Muscle of leg (tissue), 16 donors: Measurements from ENCODE around the gene NOL11. TPM values are rescaled to one million over a fixed set of nuclear protein-coding genes. Genes with fewer than 3 reads are reported as not detected.

Experiments
- DNase-seq: peaks from one replicate; pipeline ENCODE4 v3.0.0; 2013
- H3K27ac ChIP-seq: one replicate; pipeline ENCODE4 v1.5.1; 2013; ENCODE audit warnings: mild to moderate bottlenecking, low read length, control low read depth
- H3K27me3 ChIP-seq: one replicate; pipeline ENCODE4 v1.6.1; 2013; ENCODE audit warnings: low read length; ENCODE audit not compliant: control insufficient read depth, insufficient read depth
- H3K36me3 ChIP-seq: one replicate; pipeline ENCODE4 v1.6.1; 2013; ENCODE audit warnings: low read length; ENCODE audit not compliant: control insufficient read depth, insufficient read depth
- H3K4me1 ChIP-seq: one replicate; pipeline ENCODE4 v1.6.1; 2013; ENCODE audit warnings: low read length; ENCODE audit not compliant: control insufficient read depth, insufficient read depth
- H3K4me3 ChIP-seq: one replicate; pipeline ENCODE4 v1.5.1; 2013; ENCODE audit warnings: low read length, control low read depth
- H3K9me3 ChIP-seq: replicated peaks from 2 replicates; pipeline ENCODE4 v1.6.1; 2013; ENCODE audit warnings: low read depth, low read length; ENCODE audit not compliant: control insufficient read depth
- WGBS: methylation state at CpG from one replicate; pipeline ENCODE4 v1.1.5; 2013; ENCODE audit warnings: missing lambda C conversion rate; ENCODE audit not compliant: insufficient coverage; 5-methylcytosine and 5-hydroxymethylcytosine counted together
- long read RNA-seq, 11 donors: transcript quantifications; one replicate each; lab custom pipeline, GENCODE V29; 2026
- polyA plus RNA-seq, 8 donors: library from polyadenylated mRNA; unstranded; fragments of 120-200 nt; gene quantifications; one replicate each; pipeline versions ENCODE4 v1.2.1 to v1.2.3, GENCODE V29; 2013; ENCODE audit warnings: inconsistent platforms in 1 of 8, low replicate concordance in 1 of 8; ENCODE audit not compliant: insufficient read length in 8 of 8, insufficient read depth in 1 of 8
- total RNA-seq: library from RNA; stranded (reverse); fragments of 120-200 nt; gene quantifications from one replicate; pipeline ENCODE4 v1.2.4, GENCODE V29; 2013

The NOL11 gene
- 59.3 TPM for total RNA-seq
- 10 to 100 TPM; 47.7 to 68.4 (median 60.6) TPM for polyA plus RNA-seq
- long read RNA-seq, donor 1, partial matches to known transcripts, result 0 of 2 reads
- long read RNA-seq, donor 1, other reads (novel, unspliced or antisense), result 0 of 2 reads
- long read RNA-seq, donor 2, partial matches to known transcripts, result 0 of 1 reads
- long read RNA-seq, donor 2, other reads (novel, unspliced or antisense), result 0 of 1 reads
- long read RNA-seq, donor 3, transcript NOL11-201 (18 exons, 2,947 nt), result major isoform, 13 of 17 reads
- long read RNA-seq, donor 3, partial matches to known transcripts, result 0 of 17 reads
- long read RNA-seq, donor 3, other reads (novel, unspliced or antisense), result 0 of 17 reads
- long read RNA-seq, donor 4, transcript NOL11-201 (18 exons, 2,947 nt), result major isoform, 6 of 12 reads
- long read RNA-seq, donor 4, partial matches to known transcripts, result 6 of 12 reads
- long read RNA-seq, donor 4, other reads (novel, unspliced or antisense), result 0 of 12 reads
- long read RNA-seq, donor 5, transcript NOL11-201 (18 exons, 2,947 nt), result major isoform, 13 of 39 reads
- long read RNA-seq, donor 5, partial matches to known transcripts, result 24 of 39 reads
- long read RNA-seq, donor 5, other reads (novel, unspliced or antisense), result 0 of 39 reads
- long read RNA-seq, donor 6, transcript NOL11-201 (18 exons, 2,947 nt), result major isoform, 11 of 22 reads
- long read RNA-seq, donor 6, partial matches to known transcripts, result 7 of 22 reads
- long read RNA-seq, donor 6, other reads (novel, unspliced or antisense), result 0 of 22 reads
- long read RNA-seq, donor 7, transcript NOL11-201 (18 exons, 2,947 nt), result major isoform, 5 of 6 reads
- long read RNA-seq, donor 7, partial matches to known transcripts, result 0 of 6 reads
- long read RNA-seq, donor 7, other reads (novel, unspliced or antisense), result 0 of 6 reads
- long read RNA-seq, donor 8, transcript NOL11-201 (18 exons, 2,947 nt), result major isoform, 5 of 5 reads
- long read RNA-seq, donor 8, partial matches to known transcripts, result 0 of 5 reads
- long read RNA-seq, donor 8, other reads (novel, unspliced or antisense), result 0 of 5 reads
- long read RNA-seq, donor 9, partial matches to known transcripts, result 0 of 3 reads
- long read RNA-seq, donor 9, other reads (novel, unspliced or antisense), result 0 of 3 reads
- long read RNA-seq, donor 10, transcript NOL11-201 (18 exons, 2,947 nt), result major isoform, 9 of 25 reads
- long read RNA-seq, donor 10, partial matches to known transcripts, result 13 of 25 reads
- long read RNA-seq, donor 10, other reads (novel, unspliced or antisense), result 0 of 25 reads
- long read RNA-seq, donor 11, transcript NOL11-201 (18 exons, 2,947 nt), result major isoform, 5 of 8 reads
- long read RNA-seq, donor 11, partial matches to known transcripts, result 0 of 8 reads
- long read RNA-seq, donor 11, other reads (novel, unspliced or antisense), result 0 of 8 reads

DNA sequence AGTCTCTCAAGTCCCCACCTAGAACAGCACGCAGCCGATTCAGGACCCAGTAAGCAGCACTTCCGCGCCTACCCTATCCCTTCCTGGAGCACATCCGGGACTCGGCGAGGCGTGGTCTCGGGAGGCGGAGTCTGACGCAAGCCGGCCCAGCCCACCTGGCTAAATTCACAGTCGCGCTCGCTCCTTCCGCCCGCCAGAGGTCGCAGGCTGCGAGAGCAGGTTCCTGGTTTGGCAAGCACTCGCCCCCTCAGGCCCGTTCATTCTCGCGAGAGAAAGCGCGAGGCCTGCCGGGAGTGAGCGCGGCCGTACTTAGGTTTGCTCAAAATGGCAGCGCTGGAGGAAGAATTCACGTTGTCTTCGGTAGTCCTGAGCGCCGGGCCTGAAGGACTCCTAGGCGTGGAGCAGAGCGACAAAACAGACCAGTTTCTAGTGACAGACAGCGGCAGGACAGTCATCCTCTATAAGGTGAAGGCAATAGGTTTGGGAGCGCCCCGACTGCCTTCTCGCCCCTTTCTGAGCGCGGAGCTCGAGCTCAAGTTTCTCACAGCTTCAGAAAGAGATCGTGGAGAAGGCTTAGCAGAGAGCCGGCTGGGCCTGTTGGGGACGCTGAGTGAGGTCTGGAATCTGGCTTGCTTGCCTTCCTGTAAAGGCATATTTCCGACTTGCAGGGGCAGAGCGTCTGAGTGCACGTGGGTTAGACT lies at the start of gene NOL11:
Gene NOL11 (plus strand): TSS at position 313 of the 701 bp plus-strand sequence. CDS start 12 bp downstream, at position 325.
- H3K27me3 ChIP-seq, result no peaks in the 10 kb centered on the region
- DNase-seq, result peak; percentile 99
- H3K36me3 ChIP-seq, result peaks cover 12% of the 10 kb centered on the region
- peaks cover 2% of the 10 kb centered on the region for H3K9me3 ChIP-seq
- H3K4me1 ChIP-seq, result peaks cover 12% of the 10 kb centered on the region
- peak within 1 kb of the TSS; percentile 97 for H3K4me3 ChIP-seq
- WGBS, result under 1% methylated on average over 49 of the region's 49 CpGs
- peak within 1 kb of the TSS; percentile 97 for H3K27ac ChIP-seq

DNA sequence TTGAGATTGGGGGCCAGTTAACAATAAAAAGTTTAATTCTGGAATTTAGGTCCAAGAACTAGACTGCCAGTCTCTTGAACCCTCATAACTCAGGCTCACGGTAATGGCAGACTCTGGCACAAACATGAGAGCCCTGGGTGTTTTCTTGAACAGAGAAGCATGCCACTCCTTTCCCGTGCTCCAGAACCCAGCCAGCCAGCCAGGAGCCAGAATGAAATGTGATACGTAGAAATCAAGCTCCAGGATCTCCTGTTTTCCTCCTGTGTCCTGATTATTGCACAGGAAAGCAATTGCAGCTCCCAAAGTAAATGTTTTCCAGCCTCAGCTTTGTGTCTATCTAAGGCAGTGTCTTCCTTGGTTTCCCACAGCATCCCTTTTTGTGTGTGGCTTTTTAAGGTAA lies 46.2 kb upstream of the NOL11 start:
- no peak for DNase-seq
- H3K4me3 ChIP-seq, result no peak overlapping the region
- peaks cover 3% of the 10 kb centered on the region for H3K9me3 ChIP-seq
- no peaks in the 10 kb centered on the region for H3K27me3 ChIP-seq
- WGBS, result 18% methylated on average over 2 of the region's 3 CpGs
- no peak overlapping the region for H3K27ac ChIP-seq
- peaks cover 6% of the 10 kb centered on the region for H3K36me3 ChIP-seq
- H3K4me1 ChIP-seq, result no peaks in the 10 kb centered on the region

DNA sequence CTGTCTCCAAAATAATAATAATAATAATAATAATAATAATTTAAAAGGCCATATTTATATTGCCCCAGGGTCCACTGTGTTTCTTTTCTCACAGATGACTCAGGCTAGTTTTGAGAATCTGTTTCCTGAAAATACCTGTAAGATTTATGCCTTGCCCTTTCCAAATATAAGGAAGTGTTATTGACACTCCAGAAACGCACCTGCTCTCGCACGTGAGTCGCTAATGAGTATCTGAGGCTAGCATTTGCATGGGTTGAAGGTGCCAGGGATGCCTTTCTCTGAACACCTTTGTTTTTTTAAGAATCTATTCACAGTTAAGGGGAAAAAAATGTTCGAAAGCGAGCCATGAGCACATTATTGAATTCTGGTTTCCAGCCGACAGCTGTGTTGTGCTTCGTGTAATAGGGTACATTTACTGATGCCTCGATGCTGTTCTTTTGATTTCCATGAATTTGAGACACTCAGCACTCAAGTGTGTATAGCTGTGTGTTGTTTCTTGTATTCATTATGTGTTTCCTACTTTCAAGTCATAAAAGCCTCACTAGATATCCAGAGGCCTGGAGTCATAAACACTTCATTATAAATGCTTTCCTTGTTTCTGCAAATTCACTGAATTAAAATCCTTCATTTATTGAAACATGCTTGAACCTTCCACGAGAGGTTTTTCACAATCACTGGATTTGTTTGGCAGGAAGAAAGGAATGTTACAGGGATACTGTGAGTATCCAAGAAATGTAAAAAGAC lies 45.0 kb upstream of the NOL11 start:
- no peak for DNase-seq
- H3K36me3 ChIP-seq, result peaks cover 6% of the 10 kb centered on the region
- peaks cover 3% of the 10 kb centered on the region for H3K9me3 ChIP-seq
- H3K27me3 ChIP-seq, result no peaks in the 10 kb centered on the region
- WGBS, result no CpG with 5 or more reads among the region's 10 CpGs
- no peak overlapping the region for H3K4me3 ChIP-seq
- H3K4me1 ChIP-seq, result no peaks in the 10 kb centered on the region
- H3K27ac ChIP-seq, result no peak overlapping the region

GRCh38 chr17:67675481-67675880 lies 42.3 kb upstream of the NOL11 start:
- Histone ChIP-seq H3K36me3 (peaks cover 3% of the 10 kb centered on the region), H3K4me1 (no peaks in the 10 kb centered on the region), H3K27ac (no peak overlapping the region), H3K4me3 (no peak overlapping the region), H3K9me3 (no peaks in the 10 kb centered on the region), H3K27me3 (no peaks in the 10 kb centered on the region)
- no peak for DNase-seq
- no CpG with 5 or more reads among the region's 4 CpGs for WGBS

- Histone ChIP-seq H3K27me3 (no peaks in the 10 kb centered on the region), H3K36me3 (peaks cover 3% of the 10 kb centered on the region), H3K27ac (no peak overlapping the region), H3K9me3 (no peaks in the 10 kb centered on the region), H3K4me1 (no peaks in the 10 kb centered on the region), H3K4me3 (no peak overlapping the region)
- DNase-seq, result no peak
- no CpG with 5 or more reads among the region's 4 CpGs for WGBS
These were observed 41.4 kb upstream of the NOL11 start for GRCh38 chr17:67676305-67676704.

- H3K4me1 ChIP-seq, result no peaks in the 10 kb centered on the region
These were observed 39.3 kb upstream of the NOL11 start for GRCh38 chr17:67678414-67678813.

DNA sequence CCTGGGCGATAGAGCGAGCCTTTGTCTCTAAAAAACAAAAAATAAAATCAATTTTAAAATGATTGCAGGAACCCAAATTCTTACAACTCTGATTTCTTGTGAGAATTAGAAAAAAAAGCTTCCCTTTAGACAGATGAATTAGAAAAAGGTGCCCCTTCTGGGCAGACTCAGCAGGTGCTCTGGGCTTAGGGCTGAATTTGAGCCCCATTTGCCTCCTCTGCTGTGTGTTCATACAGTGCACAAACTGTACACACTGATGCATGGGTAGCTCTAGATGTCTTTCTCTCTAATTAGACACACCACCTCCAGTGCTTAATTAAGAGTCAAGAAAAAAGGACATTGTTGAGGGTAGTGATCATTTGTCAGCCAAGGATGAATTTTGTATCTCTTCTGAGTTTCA lies 38.5 kb upstream of the NOL11 start:
- no peaks in the 10 kb centered on the region for H3K4me1 ChIP-seq
- no peaks in the 10 kb centered on the region for H3K36me3 ChIP-seq
- no peaks in the 10 kb centered on the region for H3K27me3 ChIP-seq
- H3K9me3 ChIP-seq, result no peaks in the 10 kb centered on the region
- DNase-seq, result no peak
- no peak overlapping the region for H3K27ac ChIP-seq
- H3K4me3 ChIP-seq, result no peak overlapping the region
- WGBS, result no CpG with 5 or more reads among the region's 2 CpGs

More at GRCh38 chr17:67678414-67678813, 39.3 kb upstream of the NOL11 start:
- Histone ChIP-seq H3K36me3 (no peaks in the 10 kb centered on the region), H3K9me3 (no peaks in the 10 kb centered on the region), H3K27me3 (no peaks in the 10 kb centered on the region), H3K4me3 (no peak overlapping the region), H3K27ac (no peak overlapping the region)
- DNase-seq, result no peak
- WGBS, result 100% methylated on average over 2 of the region's 2 CpGs

DNA sequence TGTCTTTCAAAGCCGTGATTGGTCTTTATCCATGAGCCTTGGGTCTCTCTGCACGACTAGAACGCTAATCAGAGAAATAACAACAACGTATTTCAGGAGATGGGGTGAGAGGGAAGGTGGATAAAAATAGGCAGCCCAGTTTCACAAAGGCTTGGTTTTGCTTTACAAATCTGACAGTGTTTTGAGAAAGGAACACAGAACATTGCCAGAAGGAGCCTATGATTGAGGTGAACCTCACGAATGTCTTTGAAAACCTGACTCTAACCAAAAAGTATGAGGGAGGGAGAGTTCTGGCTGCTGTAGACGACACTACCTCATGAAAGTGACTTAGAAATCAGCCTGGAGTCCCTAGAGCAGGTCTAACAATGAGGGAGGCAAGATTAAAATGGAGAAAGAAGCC lies 38.0 kb upstream of the NOL11 start:
- no peaks in the 10 kb centered on the region for H3K4me1 ChIP-seq
- H3K27ac ChIP-seq, result no peak overlapping the region
- 90% methylated on average over 6 of the region's 6 CpGs for WGBS
- no peaks in the 10 kb centered on the region for H3K27me3 ChIP-seq
- DNase-seq, result no peak
- no peaks in the 10 kb centered on the region for H3K36me3 ChIP-seq
- no peak overlapping the region for H3K4me3 ChIP-seq
- H3K9me3 ChIP-seq, result no peaks in the 10 kb centered on the region
